HepG2 (cell line): ENCODE data around the gene SLC22A31. TPM values are rescaled to one million over a fixed set of nuclear protein-coding genes. Genes with fewer than 3 reads are reported as not detected.
A peak's percentile ranks its signal among the peaks of the same experiment; 100 is the strongest.

Source experiments
- KLF11 ChIP-seq: IDR thresholded peaks from 2 replicates; pipeline ENCODE4 v1.6.1; 2016; ENCODE audit warnings: missing compliant biosample characterization
- KLF6 ChIP-seq: IDR thresholded peaks from 2 replicates; pipeline ENCODE4 v1.8.0; 2016; ENCODE audit warnings: missing biosample characterization, missing genetic modification reagents
- SSRP1 ChIP-seq: IDR thresholded peaks from 2 replicates; pipeline ENCODE4 v1.6.1; 2016; ENCODE audit warnings: control low read depth
- THAP11 ChIP-seq: IDR thresholded peaks from 2 replicates; pipeline ENCODE4 v1.6.1; 2016; ENCODE audit warnings: missing biosample characterization, missing genetic modification reagents
- ZNF207 ChIP-seq: fragments of 450-650 bp; IDR thresholded peaks from 2 replicates; pipeline ENCODE4 v1.6.1; 2016; ENCODE audit warnings: antibody characterized with exemption, borderline replicate concordance
- ZNF337 ChIP-seq: sonication (generic); formaldehyde crosslinking; IDR thresholded peaks from 2 replicates; pipeline ENCODE4 v1.5.1; 2020; ENCODE audit warnings: missing genetic modification reagents, low read depth, mild to moderate bottlenecking, borderline replicate concordance
- ZNF510 ChIP-seq: sonication (generic); formaldehyde crosslinking; IDR thresholded peaks from 2 replicates; pipeline ENCODE4 v1.4.0; 2020; ENCODE audit warnings: low read depth, mild to moderate bottlenecking, missing genetic modification reagents
- ZNF564 ChIP-seq: sonication (generic); formaldehyde crosslinking; IDR thresholded peaks from 2 replicates; pipeline ENCODE4 v1.8.1; 2023; ENCODE audit warnings: mild to moderate bottlenecking, missing genetic modification reagents
- ZNF577 ChIP-seq: sonication (generic); formaldehyde crosslinking; IDR thresholded peaks from 2 replicates; pipeline ENCODE4 v1.4.0; 2020; ENCODE audit warnings: mild to moderate bottlenecking, low read depth, missing genetic modification reagents, borderline replicate concordance
- ZNF615 ChIP-seq: sonication (generic); formaldehyde crosslinking; IDR thresholded peaks from 2 replicates; pipeline ENCODE4 v1.5.0; 2020; ENCODE audit warnings: mild to moderate bottlenecking, missing genetic modification reagents, borderline replicate concordance
- ZNF775 ChIP-seq: sonication (generic); formaldehyde crosslinking; IDR thresholded peaks from 2 replicates; pipeline ENCODE4 v1.4.0; 2020; ENCODE audit warnings: missing genetic modification reagents, mild to moderate bottlenecking, moderate library complexity, borderline replicate concordance
- ZNF83 ChIP-seq: sonication (generic); formaldehyde crosslinking; IDR thresholded peaks from 2 replicates; pipeline ENCODE4 v1.4.0; 2020; ENCODE audit warnings: missing genetic modification reagents, mild to moderate bottlenecking, borderline replicate concordance
- polyA plus RNA-seq, 8 experiments: library from polyadenylated mRNA; depleted of rRNA in 3 of 8; stranded (reverse) in 7 of 8; unstranded in 1 of 8; fragments of >200 nt; fragmentation: Illumina TruSeq in 4 of 8; extraction: Trizol in 4 of 8; gene quantifications; 2 replicates each; pipeline versions ENCODE4 v1.2.1 to v1.2.3, GENCODE V29; 2011 to 2016; ENCODE audit warnings: low read depth in 4 of 8, missing spikeins in 1 of 8, mixed read lengths in 1 of 8; ENCODE audit not compliant: insufficient read depth in 1 of 8
- total RNA-seq, 5 experiments: library from RNA; depleted of rRNA; stranded (reverse); fragments of >200 nt; fragmentation: Illumina TruSeq; extraction: Trizol; gene quantifications; 2 replicates each; pipeline ENCODE4 v1.2.3, GENCODE V29; 2016; ENCODE audit warnings: low read depth in 1 of 5
- TF ChIP-seq, protein P1 (sequence below): sonication (generic); formaldehyde crosslinking; IDR thresholded peaks from 2 replicates; pipeline ENCODE4 v1.8.0; 2022; ENCODE audit warnings: mild to moderate bottlenecking, missing genetic modification reagents, borderline replicate concordance
- TF ChIP-seq, protein P2 (sequence below): sonication (generic); formaldehyde crosslinking; IDR thresholded peaks from 2 replicates; pipeline ENCODE4 v1.9.0; 2021; ENCODE audit warnings: missing genetic modification reagents, borderline replicate concordance
- TF ChIP-seq, protein P3 (sequence below): sonication (generic); formaldehyde crosslinking; conservative IDR thresholded peaks from 2 replicates; pipeline ENCODE4 v1.5.0; 2020; ENCODE audit warnings: missing genetic modification reagents
- TF ChIP-seq, protein P4 (sequence below): IDR thresholded peaks from 2 replicates; pipeline ENCODE4 v1.6.1; 2018; ENCODE audit warnings: missing genetic modification reagents, mild to moderate bottlenecking, missing compliant biosample characterization
- TF ChIP-seq, protein P5 (sequence below): sonication (generic); formaldehyde crosslinking; IDR thresholded peaks from 2 replicates; pipeline ENCODE4 v1.5.0; 2020; ENCODE audit warnings: missing genetic modification reagents
- TF ChIP-seq, protein P6 (sequence below): sonication (generic); formaldehyde crosslinking; IDR thresholded peaks from 2 replicates; pipeline ENCODE4 v1.8.0; 2022; ENCODE audit warnings: mild to moderate bottlenecking, missing genetic modification reagents; ENCODE audit not compliant: insufficient replicate concordance

SLC22A31 gene
- total and polyA plus RNA-seq, 2 of the 13 experiments (the other 11 are each of a cell fraction or from before 2014, with no cell fraction given), result 67.3 to 83.3 TPM

DNA sequence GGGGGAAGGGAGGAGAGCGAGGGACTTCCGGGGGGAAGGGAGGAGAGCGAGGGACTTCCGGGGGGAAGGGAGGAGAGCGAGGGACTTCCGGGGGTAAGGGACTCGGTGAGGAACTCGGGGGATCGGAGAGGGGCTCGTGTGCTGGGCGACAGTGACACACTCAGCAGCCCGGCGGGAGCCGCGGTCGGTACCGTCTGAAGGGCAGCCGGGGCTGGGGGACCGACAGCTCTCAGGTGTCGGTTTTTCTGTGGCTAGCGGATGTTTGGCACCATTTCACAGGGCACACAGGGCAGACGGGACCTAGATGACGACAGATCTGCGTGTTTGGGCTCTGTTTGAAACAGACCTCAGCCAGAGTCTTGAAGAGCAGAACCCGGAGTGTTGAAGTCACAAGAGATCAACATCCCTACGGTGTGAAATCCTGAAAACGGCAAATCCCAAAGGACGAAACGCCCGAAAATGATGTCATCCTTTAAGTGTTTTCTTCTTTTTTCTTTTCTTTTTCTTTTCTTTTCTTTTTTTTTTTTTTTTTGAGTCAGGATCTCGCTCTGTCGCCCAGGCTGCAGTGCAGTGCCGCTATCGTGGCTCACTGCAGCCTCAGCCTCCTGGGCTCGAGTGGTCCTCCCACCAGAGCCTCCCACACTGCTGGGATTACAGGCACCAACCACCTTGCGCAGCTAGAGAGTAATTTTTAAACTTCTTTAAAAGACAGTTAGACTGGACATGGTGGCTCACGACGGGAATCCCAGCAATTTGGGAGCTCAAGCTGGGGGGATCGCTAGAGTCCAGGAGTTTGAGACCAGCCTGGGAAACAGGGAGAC, 41.1 kb upstream of the SLC22A31 start (continued):
- no peak; the same call in 1 of the 2 replicates for TF ChIP-seq ZNF775 (CRISPR knock-in tag)
- no peak for TF ChIP-seq ZNF577 (CRISPR knock-in tag)
- TF ChIP-seq, protein P1, sequence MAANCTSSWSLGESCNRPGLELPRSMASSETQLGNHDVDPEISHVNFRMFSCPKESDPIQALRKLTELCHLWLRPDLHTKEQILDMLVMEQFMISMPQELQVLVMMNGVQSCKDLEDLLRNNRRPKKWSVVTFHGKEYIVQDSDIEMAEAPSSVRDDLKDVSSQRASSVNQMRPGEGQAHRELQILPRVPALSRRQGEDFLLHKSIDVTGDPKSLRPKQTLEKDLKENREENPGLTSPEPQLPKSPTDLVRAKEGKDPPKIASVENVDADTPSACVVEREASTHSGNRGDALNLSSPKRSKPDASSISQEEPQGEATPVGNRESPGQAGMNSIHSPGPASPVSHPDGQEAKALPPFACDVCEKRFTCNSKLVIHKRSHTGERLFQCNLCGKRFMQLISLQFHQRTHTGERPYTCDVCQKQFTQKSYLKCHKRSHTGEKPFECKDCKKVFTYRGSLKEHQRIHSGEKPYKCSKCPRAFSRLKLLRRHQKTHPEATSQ (CRISPR knock-in tag), result no peak; the same call in none of the 2 replicates
- TF ChIP-seq KLF6, result peak; percentile 68
- TF ChIP-seq, protein P2, sequence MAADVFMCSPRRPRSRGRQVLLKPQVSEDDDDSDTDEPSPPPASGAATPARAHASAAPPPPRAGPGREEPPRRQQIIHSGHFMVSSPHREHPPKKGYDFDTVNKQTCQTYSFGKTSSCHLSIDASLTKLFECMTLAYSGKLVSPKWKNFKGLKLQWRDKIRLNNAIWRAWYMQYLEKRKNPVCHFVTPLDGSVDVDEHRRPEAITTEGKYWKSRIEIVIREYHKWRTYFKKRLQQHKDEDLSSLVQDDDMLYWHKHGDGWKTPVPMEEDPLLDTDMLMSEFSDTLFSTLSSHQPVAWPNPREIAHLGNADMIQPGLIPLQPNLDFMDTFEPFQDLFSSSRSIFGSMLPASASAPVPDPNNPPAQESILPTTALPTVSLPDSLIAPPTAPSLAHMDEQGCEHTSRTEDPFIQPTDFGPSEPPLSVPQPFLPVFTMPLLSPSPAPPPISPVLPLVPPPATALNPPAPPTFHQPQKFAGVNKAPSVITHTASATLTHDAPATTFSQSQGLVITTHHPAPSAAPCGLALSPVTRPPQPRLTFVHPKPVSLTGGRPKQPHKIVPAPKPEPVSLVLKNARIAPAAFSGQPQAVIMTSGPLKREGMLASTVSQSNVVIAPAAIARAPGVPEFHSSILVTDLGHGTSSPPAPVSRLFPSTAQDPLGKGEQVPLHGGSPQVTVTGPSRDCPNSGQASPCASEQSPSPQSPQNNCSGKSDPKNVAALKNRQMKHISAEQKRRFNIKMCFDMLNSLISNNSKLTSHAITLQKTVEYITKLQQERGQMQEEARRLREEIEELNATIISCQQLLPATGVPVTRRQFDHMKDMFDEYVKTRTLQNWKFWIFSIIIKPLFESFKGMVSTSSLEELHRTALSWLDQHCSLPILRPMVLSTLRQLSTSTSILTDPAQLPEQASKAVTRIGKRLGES (CRISPR knock-in tag), result 0 out of 2 replicates have a peak, but pooled peaks have one; percentile 42
- TF ChIP-seq ZNF510 (CRISPR knock-in tag), result no peak
- peak; percentile 78; the same call in 1 of the 2 replicates for TF ChIP-seq ZNF564 (CRISPR knock-in tag)
- TF ChIP-seq, protein P3, sequence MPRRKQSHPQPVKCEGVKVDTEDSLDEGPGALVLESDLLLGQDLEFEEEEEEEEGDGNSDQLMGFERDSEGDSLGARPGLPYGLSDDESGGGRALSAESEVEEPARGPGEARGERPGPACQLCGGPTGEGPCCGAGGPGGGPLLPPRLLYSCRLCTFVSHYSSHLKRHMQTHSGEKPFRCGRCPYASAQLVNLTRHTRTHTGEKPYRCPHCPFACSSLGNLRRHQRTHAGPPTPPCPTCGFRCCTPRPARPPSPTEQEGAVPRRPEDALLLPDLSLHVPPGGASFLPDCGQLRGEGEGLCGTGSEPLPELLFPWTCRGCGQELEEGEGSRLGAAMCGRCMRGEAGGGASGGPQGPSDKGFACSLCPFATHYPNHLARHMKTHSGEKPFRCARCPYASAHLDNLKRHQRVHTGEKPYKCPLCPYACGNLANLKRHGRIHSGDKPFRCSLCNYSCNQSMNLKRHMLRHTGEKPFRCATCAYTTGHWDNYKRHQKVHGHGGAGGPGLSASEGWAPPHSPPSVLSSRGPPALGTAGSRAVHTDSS (CRISPR knock-in tag), result peak; percentile 97
- TF ChIP-seq, protein P4, sequence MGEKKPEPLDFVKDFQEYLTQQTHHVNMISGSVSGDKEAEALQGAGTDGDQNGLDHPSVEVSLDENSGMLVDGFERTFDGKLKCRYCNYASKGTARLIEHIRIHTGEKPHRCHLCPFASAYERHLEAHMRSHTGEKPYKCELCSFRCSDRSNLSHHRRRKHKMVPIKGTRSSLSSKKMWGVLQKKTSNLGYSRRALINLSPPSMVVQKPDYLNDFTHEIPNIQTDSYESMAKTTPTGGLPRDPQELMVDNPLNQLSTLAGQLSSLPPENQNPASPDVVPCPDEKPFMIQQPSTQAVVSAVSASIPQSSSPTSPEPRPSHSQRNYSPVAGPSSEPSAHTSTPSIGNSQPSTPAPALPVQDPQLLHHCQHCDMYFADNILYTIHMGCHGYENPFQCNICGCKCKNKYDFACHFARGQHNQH (CRISPR knock-in tag), result peak; percentile 98
- TF ChIP-seq KLF11 (CRISPR knock-in tag), result peak; percentile 79; the same call in 1 of the 2 replicates
- TF ChIP-seq, protein P5, sequence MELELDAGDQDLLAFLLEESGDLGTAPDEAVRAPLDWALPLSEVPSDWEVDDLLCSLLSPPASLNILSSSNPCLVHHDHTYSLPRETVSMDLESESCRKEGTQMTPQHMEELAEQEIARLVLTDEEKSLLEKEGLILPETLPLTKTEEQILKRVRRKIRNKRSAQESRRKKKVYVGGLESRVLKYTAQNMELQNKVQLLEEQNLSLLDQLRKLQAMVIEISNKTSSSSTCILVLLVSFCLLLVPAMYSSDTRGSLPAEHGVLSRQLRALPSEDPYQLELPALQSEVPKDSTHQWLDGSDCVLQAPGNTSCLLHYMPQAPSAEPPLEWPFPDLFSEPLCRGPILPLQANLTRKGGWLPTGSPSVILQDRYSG (CRISPR knock-in tag), result 0 out of 2 replicates have a peak, but pooled peaks have one; percentile 58
- peak; percentile 79; the same call in 1 of the 2 replicates for TF ChIP-seq SSRP1 (CRISPR knock-in tag)
- TF ChIP-seq, protein P6, sequence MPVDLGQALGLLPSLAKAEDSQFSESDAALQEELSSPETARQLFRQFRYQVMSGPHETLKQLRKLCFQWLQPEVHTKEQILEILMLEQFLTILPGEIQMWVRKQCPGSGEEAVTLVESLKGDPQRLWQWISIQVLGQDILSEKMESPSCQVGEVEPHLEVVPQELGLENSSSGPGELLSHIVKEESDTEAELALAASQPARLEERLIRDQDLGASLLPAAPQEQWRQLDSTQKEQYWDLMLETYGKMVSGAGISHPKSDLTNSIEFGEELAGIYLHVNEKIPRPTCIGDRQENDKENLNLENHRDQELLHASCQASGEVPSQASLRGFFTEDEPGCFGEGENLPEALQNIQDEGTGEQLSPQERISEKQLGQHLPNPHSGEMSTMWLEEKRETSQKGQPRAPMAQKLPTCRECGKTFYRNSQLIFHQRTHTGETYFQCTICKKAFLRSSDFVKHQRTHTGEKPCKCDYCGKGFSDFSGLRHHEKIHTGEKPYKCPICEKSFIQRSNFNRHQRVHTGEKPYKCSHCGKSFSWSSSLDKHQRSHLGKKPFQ (CRISPR knock-in tag), result peak; percentile 85
- peak; percentile 95 for TF ChIP-seq THAP11 (CRISPR knock-in tag)
- TF ChIP-seq ZNF337 (CRISPR knock-in tag), result 0 out of 2 replicates have a peak, but pooled peaks have one; percentile 31
- no peak for TF ChIP-seq ZNF83 (CRISPR knock-in tag)
- TF ChIP-seq ZNF207, result no peak
- TF ChIP-seq ZNF615 (CRISPR knock-in tag), result no peak
